Stimulated activated CD4-positive, alpha-beta T cell treated with anti-CD3 and anti-CD28 coated beads, Interleukin-1b, Interleukin-23, amount 100 ng/mL, for 24 hours (primary cell): Measurements from ENCODE around the gene CUX1.
"Not testable (repeated sequence)": the region's sequence is repeated elsewhere in the genome, so short reads cannot be mapped to it uniquely, and the experiment has no call there.

ENCODE experiments used
- DNase-seq, 4 experiments: peaks; one replicate each; pipeline ENCODE4 v3.0.0-alpha.2; 2020; ENCODE audit warnings: low read depth in 4 of 4, low spot score in 1 of 4

CUX1 gene

DNA sequence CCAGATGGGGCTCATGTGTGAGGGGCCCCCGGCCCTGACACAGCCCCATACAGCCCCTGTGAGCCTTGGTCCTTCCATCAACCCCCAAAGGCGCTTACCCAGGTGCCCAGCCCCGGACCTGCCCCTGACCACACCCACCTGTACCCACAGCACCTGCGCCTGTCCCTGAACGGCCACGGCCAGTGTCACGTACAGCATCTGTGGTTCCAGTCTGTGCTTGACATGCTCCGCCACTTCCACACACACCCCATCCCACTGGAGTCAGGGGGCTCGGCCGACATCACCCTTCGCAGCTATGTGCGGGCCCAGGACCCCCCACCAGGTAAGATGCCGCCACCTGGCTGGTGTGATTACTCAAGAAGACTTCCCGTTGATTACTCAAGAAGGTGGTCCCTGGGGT lies 502.8 kb downstream of the CUX1 start:
- no peak for DNase-seq

- DNase-seq: no peak
These were observed 503.4 kb downstream of the CUX1 start for GRCh38 chr7:102320601-102321350.

GRCh38 chr7:102321351-102322201 lies 504.1 kb downstream of the CUX1 start:
- no peak for DNase-seq

GRCh38 chr7:102322202-102322715 lies 504.8 kb downstream of the CUX1 start:
- no peak for DNase-seq

DNA sequence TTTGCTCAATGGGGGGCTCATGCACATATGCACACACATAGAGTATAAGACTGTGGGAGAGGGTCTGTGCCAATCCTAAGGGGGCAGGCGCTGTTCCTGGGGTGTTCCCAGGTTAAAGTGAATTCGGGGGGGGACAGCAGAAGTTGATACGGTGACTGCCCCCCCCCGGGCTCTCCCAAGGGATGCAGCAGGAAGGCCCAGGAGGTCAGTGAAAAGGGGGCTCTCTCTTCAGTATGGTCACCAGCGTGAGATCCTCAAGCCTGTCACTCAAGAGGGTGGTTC lies 506.4 kb downstream of the CUX1 start:
- DNase-seq: no peak

- DNase-seq: not testable (repeated sequence)
These were observed 507.7 kb downstream of the CUX1 start for GRCh38 chr7:102325106-102325505.

- DNase-seq: no peak
These were observed 508.9 kb downstream of the CUX1 start for GRCh38 chr7:102326157-102326889.

GRCh38 chr7:102327183-102327582 lies 509.8 kb downstream of the CUX1 start:
- DNase-seq: not testable (repeated sequence)

- not testable (repeated sequence) for DNase-seq
These were observed 511.4 kb downstream of the CUX1 start for GRCh38 chr7:102328863-102329262.

DNA sequence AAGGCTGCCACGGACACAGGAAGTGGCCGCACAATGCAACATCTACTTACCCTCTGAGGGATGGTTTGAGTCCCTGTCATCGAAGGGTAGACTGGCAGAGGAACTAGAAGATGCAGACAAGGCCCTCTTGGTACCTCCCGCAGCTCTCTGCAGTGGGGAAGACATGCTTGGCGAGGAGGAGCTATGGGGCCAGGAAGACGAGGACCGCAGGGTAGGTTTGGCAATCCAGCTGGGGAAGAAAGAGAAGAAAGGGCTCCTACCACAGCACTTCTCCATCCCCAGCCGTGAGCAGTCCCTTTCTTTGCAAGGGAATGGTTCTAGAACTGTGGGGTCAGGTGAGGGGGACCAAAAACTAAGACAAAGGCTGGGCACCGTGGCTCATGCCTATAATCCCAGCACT lies 511.9 kb downstream of the CUX1 start:
- not testable (repeated sequence) for DNase-seq

GRCh38 chr7:102330666-102331460 lies 513.4 kb downstream of the CUX1 start:
- not testable (repeated sequence) for DNase-seq
